K562 (cell line): ENCODE measurements around the gene HEPHL1. TPM values are rescaled to one million over a fixed set of nuclear protein-coding genes. Genes with fewer than 3 reads are reported as not detected.
A peak's percentile ranks its signal among the peaks of the same experiment; 100 is the strongest.

Source experiments
- ATAC-seq: fragments of 200-7000 bp; cut with Tn5 transposase; 3 replicates; pipeline ENCODE4 v1.9.1; 2020; ENCODE audit warnings: moderate library complexity
- BruUV-seq: library from RNA; stranded (reverse); fragments of 400-500 nt; replicated peaks from 2 replicates; lab custom pipeline; 2021; lab: Mats Ljungman, UMichigan
- CTCF ChIA-PET: fragments of 300-600 bp; formaldehyde crosslinking; extraction: SDS; loops from one replicate; lab custom pipeline; 2021; ENCODE audit warnings: low intra/inter-chr PET ratio; lab: Yijun Ruan, JAX
- POLR2A ChIA-PET: fragments of 300-600, 350-650 bp; sonication (Branson Sonifier 250); formaldehyde crosslinking; extraction: SDS; loops from one replicate; lab custom pipeline; 2021; ENCODE audit warnings: antibody characterized with exemption, inconsistent platforms; lab: Yijun Ruan, JAX
- DNase-seq, 4 experiments: peaks; one replicate each; pipeline versions ENCODE4 v3.0.0 to v3.0.0-alpha.2; 2011 to 2018; ENCODE audit warnings: low spot score in 3 of 4, mixed read lengths in 3 of 4; ENCODE audit errors: extremely low read depth in 1 of 4
- FAIRE-seq: peaks from 2 replicates; lab custom pipeline; 2011; peaks lifted over from hg19 to GRCh38; lab: Jason Lieb, UNC
- H2AFZ ChIP-seq: 2 replicates; pipeline ENCODE4 v1.6.0; 2011; ENCODE audit warnings: low read depth, low read length, control low read depth, inconsistent platforms
- H3K27ac ChIP-seq: fragments of 200-600 bp; 3 replicates; pipeline ENCODE4 v1.8.0; 2011; ENCODE audit warnings: low read depth, mild to moderate bottlenecking, control low read depth, inconsistent platforms, low read length, moderate library complexity, mixed read lengths; ENCODE audit errors: extremely low read depth
- H3K27me3 ChIP-seq, 2 experiments: fragments of 300-600 bp in 1 of 2; 2 replicates in 1 of 2; 3 replicates in 1 of 2; pipeline versions ENCODE4 v1.6.0 to v1.8.0; 2011; ENCODE audit warnings: inconsistent platforms in 2 of 2, low read length in 2 of 2, mild to moderate bottlenecking in 1 of 2, mixed read lengths in 1 of 2, moderate library complexity in 1 of 2; ENCODE audit not compliant: control insufficient read depth in 2 of 2, insufficient read depth in 2 of 2
- H3K36me3 ChIP-seq: fragments of 300-600 bp; 3 replicates; pipeline ENCODE4 v1.8.0; 2011; ENCODE audit warnings: mild to moderate bottlenecking, low read length, inconsistent platforms; ENCODE audit not compliant: control insufficient read depth, insufficient read depth
- H3K4me1 ChIP-seq, 2 experiments: fragments of 200-600 bp in 1 of 2; replicated peaks in 1 of 2; 2 replicates in 1 of 2; 3 replicates in 1 of 2; pipeline versions ENCODE4 v1.5.1 to v1.8.0; 2011; ENCODE audit warnings: inconsistent platforms in 2 of 2, low read length in 2 of 2, mild to moderate bottlenecking in 1 of 2, mixed read lengths in 1 of 2, moderate library complexity in 1 of 2; ENCODE audit not compliant: control insufficient read depth in 2 of 2, insufficient read depth in 2 of 2
- H3K4me2 ChIP-seq: 2 replicates; pipeline ENCODE4 v1.6.1; 2011; ENCODE audit warnings: low read length, control low read depth, inconsistent platforms, mixed read lengths; ENCODE audit not compliant: insufficient read depth
- H3K4me3 ChIP-seq: fragments of 200-600 bp; sonication (generic), shearing (Covaris generic); 2 replicates; pipeline ENCODE4 v1.5.1; 2016; ENCODE audit warnings: control low read depth, inconsistent platforms
- H3K79me2 ChIP-seq: fragments of 200-600 bp; 3 replicates; pipeline ENCODE4 v1.8.0; 2011; ENCODE audit warnings: low read length, inconsistent platforms; ENCODE audit not compliant: control insufficient read depth, insufficient read depth
- H3K9ac ChIP-seq, 2 experiments: 2 replicates each; pipeline versions ENCODE4 v1.6.0 to v1.6.1; 2011; ENCODE audit warnings: low read depth in 2 of 2, low read length in 2 of 2, control low read depth in 1 of 2, inconsistent platforms in 1 of 2, mild to moderate bottlenecking in 1 of 2, mixed read lengths in 1 of 2; ENCODE audit not compliant: insufficient read depth in 1 of 2
- H3K9me1 ChIP-seq: one replicate; pipeline ENCODE4 v1.6.0; 2011; ENCODE audit warnings: inconsistent platforms, mild to moderate bottlenecking, low read length, moderate library complexity; ENCODE audit not compliant: control insufficient read depth, insufficient read depth
- H3K9me3 ChIP-seq: replicated peaks from 2 replicates; pipeline ENCODE4 v1.5.1; 2011; ENCODE audit warnings: low read depth, low read length, inconsistent platforms; ENCODE audit not compliant: control insufficient read depth, insufficient read depth
- H4K20me1 ChIP-seq: replicated peaks from 2 replicates; pipeline ENCODE4 v1.6.1; 2011; ENCODE audit warnings: low read length, inconsistent platforms, mixed read lengths; ENCODE audit not compliant: control insufficient read depth, insufficient read depth
- ARID1B ChIP-seq: fragments of 450-650 bp; IDR thresholded peaks from 2 replicates; pipeline ENCODE4 v1.6.1; 2016; ENCODE audit warnings: antibody characterized with exemption, mild to moderate bottlenecking, inconsistent platforms
- E2F1 ChIP-seq: sonication (generic); formaldehyde crosslinking; IDR thresholded peaks from 2 replicates; pipeline ENCODE4 v1.8.1; 2023; ENCODE audit warnings: mild to moderate bottlenecking, missing genetic modification reagents, moderate library complexity
- HDAC1 ChIP-seq, 2 experiments: fragments of 450-650 bp; IDR thresholded peaks; 2 replicates each; pipeline ENCODE4 v1.6.1; 2016 to 2017; ENCODE audit warnings: inconsistent platforms in 1 of 2, mild to moderate bottlenecking in 1 of 2, moderate library complexity in 1 of 2
- JUND ChIP-seq, 2 experiments: IDR thresholded peaks; 2 replicates in 1 of 2; 3 replicates in 1 of 2; pipeline ENCODE4 v1.6.1; 2011; ENCODE audit warnings: borderline replicate concordance in 2 of 2, low read depth in 2 of 2, low read length in 2 of 2, improper control_type of control experiment in 1 of 2, missing biosample characterization in 1 of 2, missing genetic modification characterization in 1 of 2, missing genetic modification reagents in 1 of 2
- NFE2 ChIP-seq: IDR thresholded peaks from 2 replicates; pipeline ENCODE4 v1.6.1; 2014; ENCODE audit warnings: antibody characterized with exemption, low read depth
- RFX1 ChIP-seq: fragments of 450-650 bp; IDR thresholded peaks from 2 replicates; pipeline ENCODE4 v1.6.1; 2016; ENCODE audit warnings: mild to moderate bottlenecking, moderate library complexity
- TFE3 ChIP-seq: fragments of 450-650 bp; formaldehyde crosslinking; IDR thresholded peaks from 2 replicates; pipeline ENCODE4 v1.4.0; 2020; ENCODE audit warnings: mild to moderate bottlenecking, mixed read lengths
- WGBS: fragments of 100-300 bp; shearing (Covaris generic); methylation state at CpG from one replicate; pipeline ENCODE4 v1.1.6; 2016; ENCODE audit warnings: low coverage, mixed read lengths; ENCODE audit not compliant: insufficient coverage; ENCODE audit errors: missing lambda C conversion rate; 5-methylcytosine and 5-hydroxymethylcytosine counted together
- in situ Hi-C: fragments of 300-500 bp; cut with MboI; formaldehyde crosslinking; loops from 4 replicates; pipeline ENCODE4 v1.15.0; 2018; ENCODE audit warnings: inconsistent platforms, mixed read lengths
- intact Hi-C: fragments of 100-400 bp; cut with micrococcal nuclease; formaldehyde crosslinking; loops from 2 replicates; pipeline ENCODE4 v1.14.2; 2022
- polyA plus RNA-seq, 8 experiments: library from polyadenylated mRNA; depleted of rRNA in 4 of 8; stranded (reverse) in 5 of 8; unstranded in 3 of 8; fragments of >200 nt; fragmentation: Nextera tagmentation in 2 of 8; fragmentation: Illumina TruSeq in 1 of 8; extraction: Ambion mirVana in 2 of 8; extraction: Trizol in 1 of 8; gene quantifications; 2 replicates each; pipeline versions ENCODE4 v1.2.1 to v1.2.3, GENCODE V29; 2011 to 2014; ENCODE audit warnings: inconsistent platforms in 1 of 8, missing spikeins in 1 of 8
- total RNA-seq, 7 experiments: library from RNA; depleted of rRNA in 6 of 7; stranded (reverse); fragments of >200 nt in 6 of 7; fragmentation: Illumina TruSeq in 2 of 7; extraction: Trizol in 2 of 7; gene quantifications; 2 replicates each; pipeline versions ENCODE4 v1.2.1 to v1.2.3, GENCODE V29; 2011 to 2021; ENCODE audit warnings: low replicate concordance in 1 of 7

HEPHL1 gene
- total and polyA plus RNA-seq, 9 of the 15 experiments (the other 6 are each of a cell fraction or from before 2014, with no cell fraction given), result 0.01 TPM; not detected in 8

GRCh38 chr11:94139416-94139815, 118.3 kb downstream of the HEPHL1 start:
- Histone ChIP-seq H3K79me2 (peaks cover 86% of the 10 kb centered on the region), H3K9me3 (no peaks in the 10 kb centered on the region), H3K4me1 (peaks cover 30 to 44% of the 10 kb centered on the region in 2 experiments), H3K9me1 (no peaks in the 10 kb centered on the region), H2AFZ (no peak overlapping the region), H3K36me3 (no peaks in the 10 kb centered on the region; the same call in 2 of the 3 replicates), H3K4me3 (no peak overlapping the region), H4K20me1 (0 out of 2 replicates have a peak, but pooled peaks cover 6% of the 10 kb centered on the region), H3K4me2 (no peak overlapping the region), H3K27ac (no peak overlapping the region), H3K27me3 (no peaks in the 10 kb centered on the region), H3K9ac (no peak overlapping the region)
- DNase-seq (peak in 1 of 4 experiments; percentile 27), ATAC-seq (no peak), FAIRE-seq (no peak)
- WGBS, result 85% methylated on average over 4 of the region's 4 CpGs
- intact Hi-C loops (no loop called here), in situ Hi-C loops (no loop called here)
- CTCF ChIA-PET, result no interaction called here
- POLR2A ChIA-PET, result interaction anchor here (1.0 kb wide), 1 partner anchor 11 kb away, joined by 4 read pairs; the partner anchor contains the start of gene PANX1
- no TSS peak for BruUV-seq
- TF ChIP-seq RFX1, result peak; percentile 65; the same call in 1 of the 2 replicates
- no peak for TF ChIP-seq ARID1B
- TF ChIP-seq JUND (IDR thresholded peaks at IDR 0.05; ENCODE audit: borderline replicate concordance, low read depth, low read length), result no peak
- TF ChIP-seq JUND (tag; IDR thresholded peaks at IDR 0.05; ENCODE audit: borderline replicate concordance, low read depth, low read length), result no peak

- no peak for TF ChIP-seq E2F1
- TF ChIP-seq TFE3 (CRISPR knock-in tag), result peak; percentile 23; the same call in 1 of the 2 replicates
- no peak for TF ChIP-seq NFE2
- TF ChIP-seq HDAC1 (IDR thresholded peaks at IDR 0.05), result no peak
- TF ChIP-seq, all 486 proteins: peak for 1
- H3K27me3 ChIP-seq, result no peaks in the 10 kb centered on the region
- no peak overlapping the region for H3K27ac ChIP-seq
- no peak overlapping the region for H2AFZ ChIP-seq
- no peak for DNase-seq
- peaks cover 85% of the 10 kb centered on the region for H3K79me2 ChIP-seq
- WGBS, result 68% methylated on average over 2 of the region's 2 CpGs
- no peak overlapping the region for H3K9ac ChIP-seq
- no peak for ATAC-seq
- CTCF ChIA-PET, result no interaction called here
- peaks cover 25 to 36% of the 10 kb centered on the region in 2 experiments for H3K4me1 ChIP-seq
- no peak for FAIRE-seq
- no peaks in the 10 kb centered on the region for H3K9me3 ChIP-seq
- no peak overlapping the region for H3K4me3 ChIP-seq
- H3K36me3 ChIP-seq, result no peaks in the 10 kb centered on the region
- 0 out of 2 replicates have a peak, but pooled peaks cover under 1% of the 10 kb centered on the region for H4K20me1 ChIP-seq
- in situ Hi-C loops (no loop called here), intact Hi-C loops (no loop called here)
- no TSS peak for BruUV-seq
- no peaks in the 10 kb centered on the region for H3K9me1 ChIP-seq
- POLR2A ChIA-PET, result interaction anchor here (0.8 to 1.0 kb wide), 2 partner anchors 9 to 12 kb away, joined by 3 to 4 read pairs; partner anchors contain the start of gene PANX1
- no peak overlapping the region for H3K4me2 ChIP-seq
Observed at GRCh38 chr11:94140154-94140655, 119.1 kb downstream of the HEPHL1 start.
